GM12891 (cell line): ENCODE measurements around the gene TGFB2.

Source experiments
- DNase-seq: peaks from one replicate; pipeline ENCODE4 v3.0.0; 2011; ENCODE audit warnings: low spot score; ENCODE audit not compliant: insufficient read length
- FAIRE-seq: peaks from 2 replicates; lab custom pipeline; 2011; peaks lifted over from hg19 to GRCh38; lab: Jason Lieb, UNC
- PAX5 ChIP-seq: IDR thresholded peaks from 2 replicates; pipeline ENCODE4 v1.6.1; 2011; ENCODE audit warnings: low read length, moderate library complexity, mild to moderate bottlenecking; ENCODE audit not compliant: insufficient read depth, severe bottlenecking
- POLR2A ChIP-seq: IDR thresholded peaks from 2 replicates; pipeline ENCODE4 v1.6.1; 2011; ENCODE audit warnings: low read depth, low read length, control low read depth
- POLR2AphosphoS5 ChIP-seq: IDR thresholded peaks from 2 replicates; pipeline ENCODE4 v1.6.1; 2011; ENCODE audit warnings: low read depth, low read length, control low read depth
- POU2F2 ChIP-seq: IDR thresholded peaks from 2 replicates; pipeline ENCODE4 v1.6.1; 2011; ENCODE audit warnings: low read depth, mild to moderate bottlenecking, control low read depth, low read length, moderate library complexity
- SPI1 ChIP-seq: IDR thresholded peaks from 2 replicates; pipeline ENCODE4 v1.6.1; 2011; ENCODE audit warnings: low read depth, low read length, control low read depth
- TAF1 ChIP-seq: IDR thresholded peaks from 2 replicates; pipeline ENCODE4 v1.6.1; 2011; ENCODE audit warnings: low read depth, low read length, control low read depth

The TGFB2 gene

GRCh38 chr1:218430822-218431221, 85.7 kb downstream of the TGFB2 start:
- DNase-seq (no peak), FAIRE-seq (no peak)
- TF ChIP-seq POLR2AphosphoS5 (no peak), TAF1 (no peak), POLR2A (no peak), POU2F2 (no peak), SPI1 (no peak)

- FAIRE-seq (no peak), DNase-seq (no peak)
- TF ChIP-seq POLR2A (no peak), TAF1 (no peak), SPI1 (no peak), POU2F2 (no peak), PAX5 (no peak)
Measured at GRCh38 chr1:218431476-218431875, 86.3 kb downstream of the TGFB2 start.

GRCh38 chr1:218433744-218434143, 88.6 kb downstream of the TGFB2 start:
- FAIRE-seq = no peak
- DNase-seq = no peak
- no peak for TF ChIP-seq POLR2A
- no peak for TF ChIP-seq PAX5
- no peak for TF ChIP-seq POLR2AphosphoS5

- FAIRE-seq (no peak), DNase-seq (no peak)
- TF ChIP-seq SPI1 (no peak), POLR2A (no peak), POLR2AphosphoS5 (no peak), PAX5 (no peak), TAF1 (no peak), POU2F2 (no peak)
Measured at GRCh38 chr1:218435528-218435927, 90.4 kb downstream of the TGFB2 start.

GRCh38 chr1:218436346-218436745, 91.2 kb downstream of the TGFB2 start:
- TF ChIP-seq POLR2AphosphoS5 (no peak), SPI1 (no peak), PAX5 (no peak), POLR2A (no peak), TAF1 (no peak), POU2F2 (no peak)
- FAIRE-seq = no peak
- no peak for DNase-seq

GRCh38 chr1:218436997-218437396, 91.9 kb downstream of the TGFB2 start:
- TF ChIP-seq SPI1 = no peak
- TF ChIP-seq TAF1 = no peak
- TF ChIP-seq POU2F2 = no peak
- TF ChIP-seq POLR2A = no peak
- no peak for TF ChIP-seq POLR2AphosphoS5
- TF ChIP-seq PAX5 = no peak
- DNase-seq (no peak), FAIRE-seq (no peak)

GRCh38 chr1:218439541-218440295, 94.6 kb downstream of the TGFB2 start:
- DNase-seq (no peak), FAIRE-seq (no peak)
- TF ChIP-seq POLR2A = no peak

- DNase-seq (no peak), FAIRE-seq (no peak)
- no peak for TF ChIP-seq PAX5
- no peak for TF ChIP-seq TAF1
- no peak for TF ChIP-seq POLR2A
- no peak for TF ChIP-seq SPI1
- TF ChIP-seq POU2F2 = no peak
- TF ChIP-seq POLR2AphosphoS5 = no peak
Measured at GRCh38 chr1:218443255-218443654, 98.1 kb downstream of the TGFB2 start.

GRCh38 chr1:218444173-218444572, 99.0 kb downstream of the TGFB2 start:
- DNase-seq = no peak
- FAIRE-seq = no peak
- TF ChIP-seq POLR2AphosphoS5 (no peak), POU2F2 (no peak), TAF1 (no peak), PAX5 (no peak), SPI1 (no peak), POLR2A (no peak)

- TF ChIP-seq POU2F2 (no peak), POLR2AphosphoS5 (no peak), SPI1 (no peak), POLR2A (no peak), TAF1 (no peak)
- FAIRE-seq = no peak
- DNase-seq = no peak
Measured at GRCh38 chr1:218444588-218444987, 99.5 kb downstream of the TGFB2 start.
